WTC11 (cell line): ENCODE measurements around the gene CAMSAP1.
"Not testable (repeated sequence)": the region's sequence is repeated elsewhere in the genome, so short reads cannot be mapped to it uniquely, and the experiment has no call there.

Experiments used
- ELF4 ChIP-seq: sonication (generic); formaldehyde crosslinking; IDR thresholded peaks from 2 replicates; pipeline ENCODE4 v1.8.1; 2022; ENCODE audit warnings: low read depth, mild to moderate bottlenecking, moderate library complexity, missing genetic modification reagents
- ETV6 ChIP-seq: sonication (generic); formaldehyde crosslinking; IDR thresholded peaks from 2 replicates; pipeline ENCODE4 v1.8.1; 2022; ENCODE audit warnings: mild to moderate bottlenecking, missing genetic modification reagents
- SP1 ChIP-seq: sonication (generic); formaldehyde crosslinking; conservative IDR thresholded peaks from 2 replicates; pipeline ENCODE4 v1.8.1; 2022; ENCODE audit warnings: missing genetic modification reagents
- TP53 ChIP-seq: sonication (generic); formaldehyde crosslinking; IDR thresholded peaks from 2 replicates; pipeline ENCODE4 v1.8.1; 2023; ENCODE audit warnings: mild to moderate bottlenecking, missing genetic modification reagents
- ZNF232 ChIP-seq: sonication (generic); formaldehyde crosslinking; IDR thresholded peaks from 2 replicates; pipeline ENCODE4 v1.8.0; 2022; ENCODE audit warnings: mild to moderate bottlenecking, missing genetic modification reagents
- TF ChIP-seq, protein P1 (sequence below): fragments of 200-600 bp; IDR thresholded peaks from 2 replicates; pipeline ENCODE4 v1.8.0; 2022; ENCODE audit warnings: antibody characterized with exemption
- TF ChIP-seq, protein P2 (sequence below): sonication (generic); formaldehyde crosslinking; IDR thresholded peaks from 2 replicates; pipeline ENCODE4 v1.8.1; 2023; ENCODE audit warnings: mild to moderate bottlenecking, missing genetic modification reagents
- TF ChIP-seq, protein P3 (sequence below): sonication (generic); formaldehyde crosslinking; IDR thresholded peaks from 2 replicates; pipeline ENCODE4 v1.8.1; 2023; ENCODE audit warnings: mild to moderate bottlenecking, missing genetic modification reagents
- TF ChIP-seq, protein P4 (sequence below): sonication (generic); formaldehyde crosslinking; IDR thresholded peaks from 2 replicates; pipeline ENCODE4 v1.8.1; 2022; ENCODE audit warnings: low read depth, mild to moderate bottlenecking, moderate library complexity, missing genetic modification reagents, borderline replicate concordance
- TF ChIP-seq, protein P5 (sequence below): sonication (generic); formaldehyde crosslinking; IDR thresholded peaks from 2 replicates; pipeline ENCODE4 v1.8.1; 2023; ENCODE audit warnings: mild to moderate bottlenecking, missing genetic modification reagents, moderate library complexity

DNA sequence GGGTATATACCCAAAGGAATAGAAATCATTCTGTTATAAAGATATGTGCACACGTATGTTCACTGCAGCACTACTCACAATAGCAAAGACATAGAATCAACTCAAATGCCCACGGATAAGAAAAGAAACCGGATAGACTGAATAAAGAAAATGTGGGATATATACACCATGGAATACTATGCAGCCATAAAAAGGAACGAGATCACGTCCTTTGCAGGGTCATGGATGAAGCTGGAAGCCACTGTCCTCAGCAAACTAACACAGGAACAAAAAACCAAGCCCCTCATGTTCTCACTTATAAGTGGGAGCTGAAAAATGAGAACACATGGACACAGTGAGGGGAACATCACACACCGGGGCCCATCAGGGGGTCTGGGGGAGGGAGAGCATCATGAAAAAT, 36.3 kb upstream of the CAMSAP1 start:
- TF ChIP-seq, protein P1, sequence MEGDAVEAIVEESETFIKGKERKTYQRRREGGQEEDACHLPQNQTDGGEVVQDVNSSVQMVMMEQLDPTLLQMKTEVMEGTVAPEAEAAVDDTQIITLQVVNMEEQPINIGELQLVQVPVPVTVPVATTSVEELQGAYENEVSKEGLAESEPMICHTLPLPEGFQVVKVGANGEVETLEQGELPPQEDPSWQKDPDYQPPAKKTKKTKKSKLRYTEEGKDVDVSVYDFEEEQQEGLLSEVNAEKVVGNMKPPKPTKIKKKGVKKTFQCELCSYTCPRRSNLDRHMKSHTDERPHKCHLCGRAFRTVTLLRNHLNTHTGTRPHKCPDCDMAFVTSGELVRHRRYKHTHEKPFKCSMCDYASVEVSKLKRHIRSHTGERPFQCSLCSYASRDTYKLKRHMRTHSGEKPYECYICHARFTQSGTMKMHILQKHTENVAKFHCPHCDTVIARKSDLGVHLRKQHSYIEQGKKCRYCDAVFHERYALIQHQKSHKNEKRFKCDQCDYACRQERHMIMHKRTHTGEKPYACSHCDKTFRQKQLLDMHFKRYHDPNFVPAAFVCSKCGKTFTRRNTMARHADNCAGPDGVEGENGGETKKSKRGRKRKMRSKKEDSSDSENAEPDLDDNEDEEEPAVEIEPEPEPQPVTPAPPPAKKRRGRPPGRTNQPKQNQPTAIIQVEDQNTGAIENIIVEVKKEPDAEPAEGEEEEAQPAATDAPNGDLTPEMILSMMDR = not testable (repeated sequence)
- TF ChIP-seq, protein P2, sequence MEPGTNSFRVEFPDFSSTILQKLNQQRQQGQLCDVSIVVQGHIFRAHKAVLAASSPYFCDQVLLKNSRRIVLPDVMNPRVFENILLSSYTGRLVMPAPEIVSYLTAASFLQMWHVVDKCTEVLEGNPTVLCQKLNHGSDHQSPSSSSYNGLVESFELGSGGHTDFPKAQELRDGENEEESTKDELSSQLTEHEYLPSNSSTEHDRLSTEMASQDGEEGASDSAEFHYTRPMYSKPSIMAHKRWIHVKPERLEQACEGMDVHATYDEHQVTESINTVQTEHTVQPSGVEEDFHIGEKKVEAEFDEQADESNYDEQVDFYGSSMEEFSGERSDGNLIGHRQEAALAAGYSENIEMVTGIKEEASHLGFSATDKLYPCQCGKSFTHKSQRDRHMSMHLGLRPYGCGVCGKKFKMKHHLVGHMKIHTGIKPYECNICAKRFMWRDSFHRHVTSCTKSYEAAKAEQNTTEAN = not testable (repeated sequence)
- TF ChIP-seq, protein P3, sequence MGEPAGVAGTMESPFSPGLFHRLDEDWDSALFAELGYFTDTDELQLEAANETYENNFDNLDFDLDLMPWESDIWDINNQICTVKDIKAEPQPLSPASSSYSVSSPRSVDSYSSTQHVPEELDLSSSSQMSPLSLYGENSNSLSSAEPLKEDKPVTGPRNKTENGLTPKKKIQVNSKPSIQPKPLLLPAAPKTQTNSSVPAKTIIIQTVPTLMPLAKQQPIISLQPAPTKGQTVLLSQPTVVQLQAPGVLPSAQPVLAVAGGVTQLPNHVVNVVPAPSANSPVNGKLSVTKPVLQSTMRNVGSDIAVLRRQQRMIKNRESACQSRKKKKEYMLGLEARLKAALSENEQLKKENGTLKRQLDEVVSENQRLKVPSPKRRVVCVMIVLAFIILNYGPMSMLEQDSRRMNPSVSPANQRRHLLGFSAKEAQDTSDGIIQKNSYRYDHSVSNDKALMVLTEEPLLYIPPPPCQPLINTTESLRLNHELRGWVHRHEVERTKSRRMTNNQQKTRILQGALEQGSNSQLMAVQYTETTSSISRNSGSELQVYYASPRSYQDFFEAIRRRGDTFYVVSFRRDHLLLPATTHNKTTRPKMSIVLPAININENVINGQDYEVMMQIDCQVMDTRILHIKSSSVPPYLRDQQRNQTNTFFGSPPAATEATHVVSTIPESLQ (CRISPR knock-in tag) = not testable (repeated sequence)
- TF ChIP-seq ZNF232; ETV6 (CRISPR knock-in tag); SP1 (CRISPR knock-in tag); TP53; ELF4 (CRISPR knock-in tag): not testable (repeated sequence)
- TF ChIP-seq, protein P4, sequence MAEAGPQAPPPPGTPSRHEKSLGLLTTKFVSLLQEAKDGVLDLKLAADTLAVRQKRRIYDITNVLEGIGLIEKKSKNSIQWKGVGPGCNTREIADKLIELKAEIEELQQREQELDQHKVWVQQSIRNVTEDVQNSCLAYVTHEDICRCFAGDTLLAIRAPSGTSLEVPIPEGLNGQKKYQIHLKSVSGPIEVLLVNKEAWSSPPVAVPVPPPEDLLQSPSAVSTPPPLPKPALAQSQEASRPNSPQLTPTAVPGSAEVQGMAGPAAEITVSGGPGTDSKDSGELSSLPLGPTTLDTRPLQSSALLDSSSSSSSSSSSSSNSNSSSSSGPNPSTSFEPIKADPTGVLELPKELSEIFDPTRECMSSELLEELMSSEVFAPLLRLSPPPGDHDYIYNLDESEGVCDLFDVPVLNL (CRISPR knock-in tag) = not testable (repeated sequence)
- TF ChIP-seq, protein P5, sequence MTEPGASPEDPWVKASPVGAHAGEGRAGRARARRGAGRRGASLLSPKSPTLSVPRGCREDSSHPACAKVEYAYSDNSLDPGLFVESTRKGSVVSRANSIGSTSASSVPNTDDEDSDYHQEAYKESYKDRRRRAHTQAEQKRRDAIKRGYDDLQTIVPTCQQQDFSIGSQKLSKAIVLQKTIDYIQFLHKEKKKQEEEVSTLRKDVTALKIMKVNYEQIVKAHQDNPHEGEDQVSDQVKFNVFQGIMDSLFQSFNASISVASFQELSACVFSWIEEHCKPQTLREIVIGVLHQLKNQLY (CRISPR knock-in tag) = not testable (repeated sequence)
